GM03348 (cell line): ENCODE measurements around the gene TTC19.
"Not testable (repeated sequence)": the region's sequence is repeated elsewhere in the genome, so short reads cannot be mapped to it uniquely, and the experiment has no call there.

ENCODE experiments used
- DNase-seq: peaks from one replicate; pipeline ENCODE4 v3.0.0; 2012; ENCODE audit warnings: low spot score

The TTC19 gene

GRCh38 chr17:16033729-16034349 lies 34.2 kb downstream of the TTC19 start:
- DNase-seq, result no peak

DNA sequence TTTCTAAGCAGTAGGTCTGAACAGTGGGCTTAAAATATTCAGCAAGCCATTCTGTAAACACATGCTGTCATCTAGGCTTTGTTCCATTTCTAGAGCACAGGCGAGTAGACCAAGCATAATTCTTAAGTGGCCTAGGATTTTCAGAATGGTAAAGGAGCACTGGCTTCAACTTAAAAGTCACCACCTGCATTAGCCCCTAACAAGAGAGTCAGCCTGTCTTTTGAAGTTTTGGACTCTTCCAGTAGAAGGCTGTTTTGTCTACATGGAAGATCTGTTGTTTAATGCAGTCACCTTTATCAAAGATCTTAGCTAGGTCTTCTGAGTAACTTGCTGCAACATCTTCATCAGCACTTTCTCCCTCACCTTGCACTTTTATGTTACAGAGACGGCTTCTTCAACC lies 36.6 kb downstream of the TTC19 start:
- no peak for DNase-seq

- DNase-seq, result no peak
Measured at GRCh38 chr17:16037636-16038035, 38.0 kb downstream of the TTC19 start.

DNA sequence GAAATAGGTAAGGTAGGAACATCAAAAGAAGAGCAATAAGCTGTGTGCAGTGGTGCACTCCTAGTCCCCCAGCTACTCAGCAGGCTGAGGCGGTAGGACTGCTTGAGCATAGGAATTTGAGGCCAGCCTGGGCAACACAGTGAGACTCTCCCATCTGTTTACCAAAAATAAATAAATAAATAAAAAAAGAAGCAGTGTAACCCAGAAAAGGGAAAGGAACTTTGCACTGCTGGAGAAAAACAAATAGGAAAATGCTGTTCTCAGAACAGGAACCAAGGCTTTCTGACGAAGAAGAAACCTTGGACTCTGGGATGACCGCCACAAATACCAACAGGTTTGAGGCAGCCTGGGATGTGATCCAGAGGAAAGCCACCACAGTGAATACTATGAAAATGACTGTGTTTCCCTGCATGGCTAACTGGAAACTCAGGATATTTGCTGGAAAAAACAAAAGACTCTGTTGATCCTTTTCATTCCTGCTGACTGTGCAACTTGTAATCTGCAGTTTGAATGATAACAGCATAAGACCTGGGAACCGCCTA lies 41.2 kb downstream of the TTC19 start:
- peak; percentile 77 for DNase-seq

DNA sequence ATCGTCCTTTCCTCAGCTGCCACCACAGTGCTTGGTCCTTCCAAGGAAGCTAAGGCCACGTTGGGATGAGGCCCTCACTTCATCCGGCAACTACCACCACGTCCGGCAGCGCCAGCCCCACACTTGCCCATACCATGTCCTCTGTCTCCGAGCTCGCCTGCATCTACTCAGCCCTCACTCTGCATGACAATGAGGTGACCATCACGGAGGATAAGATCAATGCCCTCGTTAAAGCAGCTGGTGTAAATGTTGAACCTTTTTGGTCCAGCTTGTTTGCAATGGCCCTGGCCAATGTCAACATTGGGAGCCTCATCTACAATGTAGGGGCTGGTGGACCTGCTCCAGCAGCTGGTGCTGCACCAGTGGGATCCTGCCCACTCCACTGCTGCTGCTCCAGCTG lies 44.9 kb downstream of the TTC19 start:
- no peak for DNase-seq

DNA sequence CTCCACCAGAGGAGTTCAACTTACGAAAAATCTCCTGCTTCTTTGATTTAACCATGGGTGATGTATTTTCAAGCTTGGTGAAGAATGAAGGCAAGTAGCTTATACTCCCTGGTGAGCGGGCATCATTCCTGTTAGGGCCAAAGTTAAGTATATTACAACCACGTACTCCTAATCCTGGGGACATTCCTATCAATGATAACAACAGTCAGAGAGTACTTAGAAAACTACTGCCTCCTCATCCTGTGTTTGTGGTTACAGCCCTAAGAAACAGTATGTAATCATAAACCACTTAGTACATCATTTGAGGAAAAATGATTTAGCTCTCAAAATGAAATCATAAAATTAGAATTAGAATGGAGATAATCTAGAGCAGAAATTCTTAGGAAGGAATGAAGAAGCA lies 47.3 kb downstream of the TTC19 start:
- no peak for DNase-seq

DNA sequence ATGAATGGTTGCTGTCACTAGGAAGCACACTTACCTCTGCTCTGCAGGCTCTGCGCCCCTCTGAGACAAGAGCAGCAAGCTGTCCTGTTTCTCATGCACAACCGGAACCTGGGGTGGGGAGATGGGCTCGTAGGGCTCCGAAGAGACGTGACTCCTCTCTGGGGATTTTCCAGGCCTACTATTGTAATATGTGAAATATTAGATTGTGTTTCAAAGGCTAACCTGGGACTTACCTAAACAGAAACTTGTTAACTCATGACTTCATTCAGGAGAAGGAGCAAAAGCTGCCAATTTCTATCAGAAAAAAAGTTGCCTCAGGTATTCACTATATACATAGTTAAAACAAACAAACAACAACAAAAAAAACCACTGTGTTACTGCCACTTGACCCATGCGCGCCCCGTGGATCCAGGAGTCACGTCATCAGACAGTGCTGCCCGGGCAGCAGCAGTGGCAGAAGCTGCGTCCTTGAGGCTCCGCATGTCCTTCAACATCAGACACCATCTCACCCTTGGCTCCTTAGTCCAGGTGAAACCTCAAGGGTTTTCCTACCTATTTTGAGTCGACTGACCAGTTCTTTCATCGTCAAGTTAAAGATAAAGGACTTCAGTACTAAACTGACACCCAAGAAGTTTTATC lies 49.3 kb downstream of the TTC19 start:
- no peak for DNase-seq

DNA sequence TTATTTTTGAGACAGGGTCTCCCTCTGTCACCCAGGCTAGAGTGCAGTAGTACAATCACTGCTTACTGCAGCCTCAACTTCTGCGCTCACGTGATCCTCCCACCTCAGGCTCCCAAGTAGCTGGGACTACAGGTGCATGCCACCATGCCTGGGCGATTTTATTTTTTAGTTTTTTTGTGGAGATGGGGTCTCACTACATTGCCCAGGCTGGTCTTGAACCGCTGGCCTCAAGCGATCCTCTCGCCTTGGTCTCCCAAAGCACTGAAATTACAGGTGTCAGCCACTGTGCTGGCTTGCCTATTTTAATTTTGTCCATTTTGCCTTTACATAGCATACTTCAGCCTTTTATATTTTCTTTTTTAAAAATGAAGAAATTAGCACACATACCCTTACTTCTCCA lies 51.2 kb downstream of the TTC19 start:
- no peak for DNase-seq

DNA sequence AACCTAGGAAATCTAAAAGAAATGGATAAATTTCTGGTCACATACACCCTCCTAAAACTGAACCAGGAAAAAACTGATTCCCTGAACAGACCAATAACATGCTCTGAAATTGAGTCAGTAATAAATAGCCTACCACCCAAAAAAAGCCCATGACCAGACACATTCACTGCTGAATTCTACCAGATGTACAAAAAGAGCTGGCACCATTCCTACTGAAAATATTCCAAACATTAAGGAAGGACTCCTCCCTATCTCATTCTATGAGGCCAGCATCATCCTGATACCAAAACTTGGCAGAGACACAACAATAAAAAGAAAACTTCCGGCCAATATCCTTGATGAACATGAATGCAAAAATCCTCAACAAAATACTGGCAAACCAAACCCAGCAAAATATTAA lies 52.9 kb downstream of the TTC19 start:
- no peak for DNase-seq

DNA sequence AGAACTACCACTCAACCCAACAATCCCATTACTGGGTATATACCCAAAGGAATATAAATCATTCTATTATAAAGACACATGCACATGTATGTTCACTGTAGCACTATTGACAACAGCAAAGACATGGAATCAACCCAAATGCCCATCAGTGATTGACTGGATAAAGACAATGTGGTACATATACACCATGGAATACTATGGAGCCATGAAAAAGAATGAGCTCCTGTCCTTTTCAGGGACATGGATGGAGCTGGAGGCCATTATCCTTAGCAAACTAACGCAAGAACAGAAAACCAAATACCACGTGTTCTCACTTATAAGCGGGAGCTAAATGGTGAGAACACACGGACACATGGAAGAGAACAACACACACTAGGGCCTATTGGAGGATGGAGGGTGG lies 55.5 kb downstream of the TTC19 start:
- DNase-seq, result not testable (repeated sequence)

GRCh38 chr17:16061631-16062030 lies 62.0 kb downstream of the TTC19 start:
- DNase-seq, result no peak

DNA sequence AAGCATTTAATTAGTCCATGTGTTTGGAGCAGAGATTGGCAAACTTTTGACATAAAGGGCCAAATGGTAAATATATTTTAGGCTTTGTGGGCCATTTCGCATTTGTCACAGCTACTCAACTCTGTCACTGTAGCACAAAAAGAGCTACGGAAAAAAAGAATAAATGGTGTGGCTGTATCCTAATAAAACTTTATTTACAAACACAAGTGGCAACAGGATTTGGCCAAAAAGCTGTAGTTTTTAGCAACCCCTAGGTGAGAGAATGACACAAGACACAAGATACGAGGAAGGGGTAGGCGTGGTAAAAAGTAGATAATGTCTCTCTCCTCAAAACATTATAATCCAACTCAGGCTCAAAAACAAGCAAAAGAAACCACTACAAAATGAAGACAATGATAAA lies 66.5 kb downstream of the TTC19 start:
- DNase-seq, result no peak

DNA sequence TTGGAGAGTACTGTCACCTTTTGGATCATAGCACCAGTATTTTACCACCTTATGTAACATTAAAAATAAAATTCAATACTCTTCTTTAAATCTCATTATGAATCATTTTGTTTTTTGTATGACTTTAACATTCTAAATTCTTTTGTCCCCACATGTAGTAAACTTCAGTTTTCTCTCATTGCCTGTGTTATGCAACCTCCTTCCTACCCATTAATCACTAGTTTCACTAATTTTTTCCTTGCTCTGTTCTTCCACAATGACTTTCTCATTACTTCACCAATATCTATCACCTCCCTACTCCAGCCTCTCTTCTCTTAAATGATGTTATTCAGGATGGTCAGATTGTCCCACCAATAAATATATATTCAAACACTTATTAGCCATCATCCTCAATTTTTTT lies 68.7 kb downstream of the TTC19 start:
- peak; percentile 36 for DNase-seq

DNA sequence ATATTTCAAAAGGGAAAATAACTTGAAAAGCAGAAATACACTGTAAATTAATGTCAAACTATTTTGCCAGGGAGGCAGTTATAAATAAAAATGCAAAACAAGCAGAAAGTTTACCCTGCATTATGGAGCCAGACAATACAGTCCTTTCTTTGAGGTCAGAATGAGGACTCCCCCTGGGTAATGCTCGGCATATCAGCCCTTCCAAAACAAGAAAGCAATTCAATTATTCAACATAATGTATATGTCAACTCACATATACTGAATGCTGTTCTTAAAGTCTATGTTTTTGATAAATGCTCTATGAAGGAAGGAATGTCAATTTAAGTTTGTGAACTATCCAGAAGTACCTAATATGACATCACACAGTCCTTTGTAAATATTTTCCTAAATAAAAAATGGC lies 72.4 kb downstream of the TTC19 start:
- no peak for DNase-seq

DNA sequence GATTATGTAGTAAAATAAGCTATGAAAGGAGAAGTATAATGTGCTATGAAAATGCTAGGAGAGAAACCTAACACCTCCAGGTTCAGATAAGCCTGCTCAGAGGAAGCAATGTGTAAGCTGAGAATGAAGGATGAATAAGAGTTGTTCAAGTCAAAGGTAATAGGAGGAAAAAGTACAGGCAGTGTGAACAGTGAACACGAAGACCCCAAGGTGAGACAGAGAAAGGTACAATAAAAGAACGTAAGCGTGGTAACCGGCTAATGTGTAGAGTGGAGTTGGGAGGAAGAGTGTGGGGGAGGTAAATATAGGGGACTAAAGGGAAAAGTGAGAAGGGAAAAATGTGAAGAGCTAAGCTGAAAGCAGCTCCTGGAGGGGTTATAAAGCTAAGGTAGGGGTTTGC lies 74.2 kb downstream of the TTC19 start:
- no peak for DNase-seq

- no peak for DNase-seq
Measured at GRCh38 chr17:16074423-16074822, 74.8 kb downstream of the TTC19 start.

DNA sequence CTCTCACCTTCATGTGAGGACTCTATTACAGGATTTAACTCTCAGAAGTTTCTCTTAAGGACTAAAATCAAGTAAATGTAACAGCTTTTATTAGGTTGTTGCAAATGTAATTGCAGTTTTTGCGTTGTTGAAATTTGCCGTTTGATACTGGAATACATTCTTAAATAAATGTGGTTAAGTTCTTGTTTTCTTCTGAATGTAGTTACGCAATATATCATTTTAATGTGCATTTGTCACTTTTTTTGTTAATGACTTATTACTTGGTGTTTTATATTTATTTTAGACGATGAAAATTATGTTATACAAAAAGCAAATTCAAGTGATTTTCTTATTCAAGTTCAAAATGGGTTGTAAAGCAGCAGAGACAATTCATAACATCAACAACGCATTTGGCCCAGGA lies 76.3 kb downstream of the TTC19 start:
- no peak for DNase-seq
